Hepatocyte (in vitro differentiated cells): Measurements from ENCODE around the gene LYZL1. TPM values are rescaled to one million over a fixed set of nuclear protein-coding genes. Genes with fewer than 3 reads are reported as not detected.
"Not testable (repeated sequence)": the region's sequence is repeated elsewhere in the genome, so short reads cannot be mapped to it uniquely, and the experiment has no call there.

Experiments
- DNase-seq: peaks from one replicate; pipeline ENCODE4 v3.0.0-alpha.2; 2016; ENCODE audit warnings: low spot score
- H2AFZ ChIP-seq: fragments of 200-600 bp; sonication (generic); 2 replicates; pipeline ENCODE4 v1.6.0; 2016; ENCODE audit warnings: antibody characterized with exemption, mild to moderate bottlenecking
- H3K27ac ChIP-seq: fragments of 200-600 bp; sonication (generic); 2 replicates; pipeline ENCODE4 v1.5.1; 2016; ENCODE audit warnings: mild to moderate bottlenecking
- H3K27me3 ChIP-seq: fragments of 200-600 bp; sonication (generic); 2 replicates; pipeline ENCODE4 v1.6.1; 2016
- H3K36me3 ChIP-seq: fragments of 200-600 bp; sonication (generic); replicated peaks from 2 replicates; pipeline ENCODE4 v1.5.1; 2016; ENCODE audit warnings: low read depth; ENCODE audit not compliant: insufficient read depth
- H3K4me1 ChIP-seq: fragments of 200-600 bp; sonication (generic); 2 replicates; pipeline ENCODE4 v1.5.1; 2016; ENCODE audit warnings: mild to moderate bottlenecking, moderate library complexity; ENCODE audit not compliant: insufficient read depth
- H3K4me2 ChIP-seq: fragments of 200-600 bp; sonication (generic); 2 replicates; pipeline ENCODE4 v1.6.0; 2016
- H3K4me3 ChIP-seq: fragments of 200-600 bp; sonication (generic); 2 replicates; pipeline ENCODE4 v1.5.1; 2016; ENCODE audit warnings: mild to moderate bottlenecking
- H3K79me2 ChIP-seq: fragments of 200-600 bp; sonication (generic); 2 replicates; pipeline ENCODE4 v1.6.0; 2017; ENCODE audit warnings: mild to moderate bottlenecking
- H3K9me2 ChIP-seq: fragments of 200-600 bp; sonication (generic); replicated peaks from 2 replicates; pipeline ENCODE4 v1.6.0; 2017; ENCODE audit warnings: mild to moderate bottlenecking; ENCODE audit not compliant: insufficient read depth
- H3K9me3 ChIP-seq: fragments of 200-600 bp; sonication (generic); 2 replicates; pipeline ENCODE4 v1.5.1; 2016; ENCODE audit warnings: low read depth, mild to moderate bottlenecking
- H4K20me1 ChIP-seq: fragments of 200-600 bp; sonication (generic); 2 replicates; pipeline ENCODE4 v1.6.0; 2016; ENCODE audit warnings: mild to moderate bottlenecking; ENCODE audit not compliant: insufficient read depth, poor library complexity, severe bottlenecking
- EZH2 ChIP-seq: fragments of 200-600 bp; sonication (generic); IDR thresholded peaks from 2 replicates; pipeline ENCODE4 v1.6.1; 2016; ENCODE audit warnings: antibody characterized with exemption, mild to moderate bottlenecking, borderline replicate concordance
- EZH2phosphoT487 ChIP-seq: fragments of 200-600 bp; sonication (generic); IDR thresholded peaks from one replicate; pipeline ENCODE4 v1.6.1; 2018; ENCODE audit warnings: antibody characterized with exemption, mild to moderate bottlenecking, low read depth, moderate library complexity; ENCODE audit not compliant: unreplicated experiment, severe bottlenecking
- WGBS: methylation state at CpG from one replicate; pipeline ENCODE4 v1.1.6; 2016; ENCODE audit warnings: low lambda C conversion rate; ENCODE audit errors: missing lambda C conversion rate; 5-methylcytosine and 5-hydroxymethylcytosine counted together
- polyA plus RNA-seq: library from polyadenylated mRNA; unstranded; fragments of >200 nt; fragmentation: Nextera tagmentation; extraction: Ambion mirVana; gene quantifications from 2 replicates; pipeline ENCODE4 v1.2.1, GENCODE V29; 2016
- total RNA-seq: library from RNA; depleted of rRNA; stranded (reverse); fragments of >200 nt; gene quantifications from 2 replicates; pipeline ENCODE4 v1.2.3, GENCODE V29; 2014
- TF ChIP-seq, protein P1 (sequence below): fragments of 200-600 bp; sonication (generic); IDR thresholded peaks from 2 replicates; pipeline ENCODE4 v1.5.1; 2016; ENCODE audit warnings: antibody characterized with exemption, mild to moderate bottlenecking; ENCODE audit not compliant: poor library complexity

Gene LYZL1
- total and polyA plus RNA-seq, 2 experiments from 2014 or later = not detected

DNA sequence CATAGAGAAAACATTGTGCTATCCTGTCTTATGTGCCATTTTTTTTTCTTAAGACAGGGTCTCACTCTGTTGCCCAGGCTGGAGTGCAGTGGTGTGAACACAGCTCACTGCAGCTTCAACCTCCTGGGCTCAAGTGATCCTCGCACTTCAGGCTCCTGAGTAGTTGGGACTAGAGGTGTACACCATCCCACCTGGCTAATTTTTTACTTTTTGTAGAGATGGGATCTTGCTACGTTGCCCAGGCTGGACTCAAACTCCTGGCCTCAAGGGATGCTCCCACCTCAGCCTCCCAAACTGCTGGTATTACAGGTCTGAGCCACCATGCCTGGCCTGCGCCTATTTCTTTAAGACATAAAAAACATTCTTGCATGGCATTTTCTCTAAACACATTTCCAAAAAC lies 20.6 kb downstream of the LYZL1 start:
- no peak overlapping the region for H3K27ac ChIP-seq
- no peaks in the 10 kb centered on the region for H3K27me3 ChIP-seq
- H3K4me1 ChIP-seq = no peaks in the 10 kb centered on the region
- H3K9me3 ChIP-seq = no peaks in the 10 kb centered on the region
- no peaks in the 10 kb centered on the region for H3K79me2 ChIP-seq
- H3K4me3 ChIP-seq = no peak overlapping the region
- H3K36me3 ChIP-seq = no peaks in the 10 kb centered on the region
- H2AFZ ChIP-seq = no peak overlapping the region
- H3K9me2 ChIP-seq = no peaks in the 10 kb centered on the region
- H3K4me2 ChIP-seq = no peak overlapping the region
- H4K20me1 ChIP-seq = no peaks in the 10 kb centered on the region
- WGBS = 81% methylated on average over 3 of the region's 3 CpGs
- no peak for DNase-seq
- TF ChIP-seq EZH2phosphoT487 (no peak), EZH2 (no peak)
- TF ChIP-seq, protein P1, sequence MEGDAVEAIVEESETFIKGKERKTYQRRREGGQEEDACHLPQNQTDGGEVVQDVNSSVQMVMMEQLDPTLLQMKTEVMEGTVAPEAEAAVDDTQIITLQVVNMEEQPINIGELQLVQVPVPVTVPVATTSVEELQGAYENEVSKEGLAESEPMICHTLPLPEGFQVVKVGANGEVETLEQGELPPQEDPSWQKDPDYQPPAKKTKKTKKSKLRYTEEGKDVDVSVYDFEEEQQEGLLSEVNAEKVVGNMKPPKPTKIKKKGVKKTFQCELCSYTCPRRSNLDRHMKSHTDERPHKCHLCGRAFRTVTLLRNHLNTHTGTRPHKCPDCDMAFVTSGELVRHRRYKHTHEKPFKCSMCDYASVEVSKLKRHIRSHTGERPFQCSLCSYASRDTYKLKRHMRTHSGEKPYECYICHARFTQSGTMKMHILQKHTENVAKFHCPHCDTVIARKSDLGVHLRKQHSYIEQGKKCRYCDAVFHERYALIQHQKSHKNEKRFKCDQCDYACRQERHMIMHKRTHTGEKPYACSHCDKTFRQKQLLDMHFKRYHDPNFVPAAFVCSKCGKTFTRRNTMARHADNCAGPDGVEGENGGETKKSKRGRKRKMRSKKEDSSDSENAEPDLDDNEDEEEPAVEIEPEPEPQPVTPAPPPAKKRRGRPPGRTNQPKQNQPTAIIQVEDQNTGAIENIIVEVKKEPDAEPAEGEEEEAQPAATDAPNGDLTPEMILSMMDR = no peak

DNA sequence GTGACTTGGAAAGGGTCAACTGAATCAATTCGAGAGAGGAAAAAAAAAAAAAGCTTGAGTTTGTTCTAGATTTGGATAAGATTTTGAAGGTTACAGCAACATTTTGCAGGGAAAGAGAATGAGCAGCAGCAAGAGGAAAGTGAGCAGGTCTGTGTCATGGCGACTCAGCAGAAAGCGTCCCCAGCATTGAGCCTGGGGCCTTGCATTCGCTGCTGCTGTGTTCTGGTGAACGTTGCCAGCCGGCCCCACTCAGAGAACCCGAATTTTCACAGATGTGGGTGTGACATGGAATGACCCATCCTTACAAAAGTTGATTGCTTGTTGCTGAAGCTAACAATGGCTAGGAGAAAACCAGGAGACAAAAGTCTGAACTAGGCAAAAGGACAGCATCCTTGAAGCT lies 21.6 kb downstream of the LYZL1 start:
- not testable (repeated sequence) for DNase-seq

DNA sequence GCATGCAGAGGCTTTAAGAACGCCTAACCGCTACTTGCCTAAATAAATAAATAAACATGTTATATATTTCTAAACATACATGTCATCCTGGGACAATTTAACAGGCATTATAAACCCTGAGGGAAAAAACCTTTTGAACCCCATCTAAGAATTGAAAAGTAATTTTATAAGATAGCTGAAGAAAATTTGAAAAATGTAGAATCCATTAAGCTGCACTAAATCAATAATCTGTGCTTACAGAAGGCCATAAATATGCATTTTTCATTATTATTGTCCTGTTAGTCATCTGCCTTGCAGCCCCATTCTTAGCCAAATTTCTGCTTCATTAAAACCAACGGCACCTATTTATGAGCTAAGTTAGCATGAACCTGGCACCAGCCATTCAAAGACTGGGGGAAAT lies 24.2 kb downstream of the LYZL1 start:
- no peaks in the 10 kb centered on the region for H3K36me3 ChIP-seq
- H3K27ac ChIP-seq = no peak overlapping the region
- TF ChIP-seq EZH2 (no peak), EZH2phosphoT487 (no peak)
- TF ChIP-seq, protein P1 = no peak
- no peaks in the 10 kb centered on the region for H3K27me3 ChIP-seq
- 65% methylated on average over 3 of the region's 3 CpGs for WGBS
- DNase-seq = no peak
- no peaks in the 10 kb centered on the region for H3K9me2 ChIP-seq
- no peaks in the 10 kb centered on the region for H3K79me2 ChIP-seq
- no peak overlapping the region for H3K4me2 ChIP-seq
- no peak overlapping the region for H3K4me3 ChIP-seq
- H2AFZ ChIP-seq = no peak overlapping the region
- H4K20me1 ChIP-seq = no peaks in the 10 kb centered on the region
- H3K4me1 ChIP-seq = peaks cover 4% of the 10 kb centered on the region
- H3K9me3 ChIP-seq = no peaks in the 10 kb centered on the region

More for the DNA sequence above, 21.6 kb downstream of the LYZL1 start:
- H3K36me3 ChIP-seq, H3K9me3 ChIP-seq, H3K79me2 ChIP-seq, H3K4me1 ChIP-seq, H3K9me2 ChIP-seq, H3K27me3 ChIP-seq, H3K4me3 ChIP-seq, H3K27ac ChIP-seq, H3K4me2 ChIP-seq, H4K20me1 ChIP-seq, H2AFZ ChIP-seq: not testable (repeated sequence)
- 66% methylated on average over 7 of the region's 7 CpGs for WGBS

DNA sequence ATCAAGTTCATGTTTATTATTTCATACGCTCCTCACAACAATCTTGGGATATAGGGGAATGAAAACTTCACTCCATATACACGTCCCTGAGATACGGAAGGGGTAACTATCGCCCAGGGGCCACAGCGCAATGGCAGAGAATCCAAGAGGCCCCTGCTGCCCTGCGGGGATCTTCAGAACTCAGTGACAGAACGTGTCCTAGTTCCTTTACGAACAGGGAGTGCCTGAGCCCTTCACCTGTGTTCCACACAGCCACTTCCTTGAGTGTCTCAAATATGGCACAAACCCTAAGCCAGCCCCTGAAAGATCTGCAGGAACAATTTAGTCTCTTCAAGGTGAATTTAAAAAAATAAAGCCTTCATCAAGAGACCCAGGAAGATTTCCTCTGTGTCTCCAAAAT lies 25.9 kb downstream of the LYZL1 start:
- no peaks in the 10 kb centered on the region for H3K36me3 ChIP-seq
- no peaks in the 10 kb centered on the region for H4K20me1 ChIP-seq
- no peak overlapping the region for H3K27ac ChIP-seq
- H3K27me3 ChIP-seq = no peaks in the 10 kb centered on the region
- no peaks in the 10 kb centered on the region for H3K9me3 ChIP-seq
- H2AFZ ChIP-seq = no peak overlapping the region
- H3K9me2 ChIP-seq = no peaks in the 10 kb centered on the region
- DNase-seq = no peak
- TF ChIP-seq, protein P1 = no peak
- TF ChIP-seq EZH2 (no peak), EZH2phosphoT487 (no peak)
- peaks cover 16% of the 10 kb centered on the region for H3K4me1 ChIP-seq
- no peaks in the 10 kb centered on the region for H3K79me2 ChIP-seq
- H3K4me3 ChIP-seq = no peak overlapping the region
- no peak overlapping the region for H3K4me2 ChIP-seq
- 84% methylated on average over 8 of the region's 8 CpGs for WGBS
